Endothelial cell (in vitro differentiated cells): ENCODE data around the gene CCSER1. TPM values are rescaled to one million over a fixed set of nuclear protein-coding genes. Genes with fewer than 3 reads are reported as not detected.
"Not testable (repeated sequence)": the region's sequence is repeated elsewhere in the genome, so short reads cannot be mapped to it uniquely, and the experiment has no call there.

Experiments used
- DNase-seq: peaks from one replicate; pipeline ENCODE4 v3.0.0; 2021; ENCODE audit warnings: low spot score
- H3K27ac Mint-ChIP-seq: one replicate; pipeline ENCODE4 v1.8.0; 2021; ENCODE audit warnings: mixed read lengths, inconsistent platforms; ENCODE audit not compliant: unreplicated experiment
- H3K27me3 Mint-ChIP-seq: one replicate; pipeline ENCODE4 v1.8.0; 2021; ENCODE audit warnings: mild to moderate bottlenecking, moderate library complexity, mixed read lengths, inconsistent platforms; ENCODE audit not compliant: unreplicated experiment
- H3K36me3 Mint-ChIP-seq: one replicate; pipeline ENCODE4 v1.8.0; 2021; ENCODE audit warnings: mild to moderate bottlenecking, low read depth, mixed read lengths, inconsistent platforms; ENCODE audit not compliant: unreplicated experiment
- H3K4me1 Mint-ChIP-seq: one replicate; pipeline ENCODE4 v1.8.0; 2021; ENCODE audit warnings: mild to moderate bottlenecking, mixed read lengths, inconsistent platforms; ENCODE audit not compliant: unreplicated experiment
- H3K4me3 Mint-ChIP-seq: one replicate; pipeline ENCODE4 v1.8.0; 2021; ENCODE audit warnings: mild to moderate bottlenecking, mixed read lengths, inconsistent platforms; ENCODE audit not compliant: unreplicated experiment
- H3K9me3 Mint-ChIP-seq: one replicate; pipeline ENCODE4 v1.8.0; 2021; ENCODE audit warnings: mixed read lengths, inconsistent platforms; ENCODE audit not compliant: unreplicated experiment
- CTCF ChIP-seq: fragments of 200-600 bp; sonication (generic); IDR thresholded peaks from one replicate; pipeline ENCODE4 v1.5.0; 2021; ENCODE audit warnings: antibody characterized with exemption; ENCODE audit not compliant: unreplicated experiment
- total RNA-seq: library from RNA; stranded (reverse); fragmentation: NEBNext Ultra II Directional; extraction: Animal tissue kit (Norgen Biotek cat#: 25700); gene quantifications from one replicate; pipeline ENCODE4 v1.2.1, GENCODE V29; 2021; ENCODE audit not compliant: unreplicated experiment

CCSER1 gene
- total RNA-seq, 1 donor from 2014 or later, result 3.0 TPM

GRCh38 chr4:91330555-91331137, 1203.5 kb downstream of the CCSER1 start:
- H3K27me3 Mint-ChIP-seq, result no peaks in the 10 kb centered on the region
- no peak overlapping the region for H3K4me3 Mint-ChIP-seq
- no peaks in the 10 kb centered on the region for H3K4me1 Mint-ChIP-seq
- peaks cover 11% of the 10 kb centered on the region for H3K36me3 Mint-ChIP-seq
- H3K9me3 Mint-ChIP-seq, result peaks cover 18% of the 10 kb centered on the region
- no peak for TF ChIP-seq CTCF
- DNase-seq, result no peak
- no peak overlapping the region for H3K27ac Mint-ChIP-seq

GRCh38 chr4:91340822-91341221, 1213.6 kb downstream of the CCSER1 start:
- no peak for DNase-seq
- Mint-ChIP-seq H3K4me3 (no peak overlapping the region), H3K4me1 (no peaks in the 10 kb centered on the region), H3K27me3 (no peaks in the 10 kb centered on the region), H3K36me3 (no peaks in the 10 kb centered on the region), H3K9me3 (no peaks in the 10 kb centered on the region), H3K27ac (no peak overlapping the region)
- TF ChIP-seq CTCF, result no peak

- no peak for TF ChIP-seq CTCF
- Mint-ChIP-seq H3K27ac (no peak overlapping the region), H3K36me3 (no peaks in the 10 kb centered on the region), H3K9me3 (no peaks in the 10 kb centered on the region), H3K4me3 (no peak overlapping the region), H3K27me3 (no peaks in the 10 kb centered on the region), H3K4me1 (no peaks in the 10 kb centered on the region)
- no peak for DNase-seq
Measured at GRCh38 chr4:91345632-91346031, 1218.4 kb downstream of the CCSER1 start.

GRCh38 chr4:91356496-91356895, 1229.3 kb downstream of the CCSER1 start:
- not testable (repeated sequence) for H3K27me3 Mint-ChIP-seq, H3K36me3 Mint-ChIP-seq, H3K4me3 Mint-ChIP-seq, DNase-seq, H3K9me3 Mint-ChIP-seq, H3K27ac Mint-ChIP-seq, H3K4me1 Mint-ChIP-seq

GRCh38 chr4:91358016-91358415, 1230.8 kb downstream of the CCSER1 start:
- H3K9me3 Mint-ChIP-seq, DNase-seq, H3K36me3 Mint-ChIP-seq, H3K4me3 Mint-ChIP-seq, H3K27ac Mint-ChIP-seq, H3K27me3 Mint-ChIP-seq, H3K4me1 Mint-ChIP-seq: not testable (repeated sequence)

GRCh38 chr4:91358621-91359020, 1231.4 kb downstream of the CCSER1 start:
- not testable (repeated sequence) for H3K9me3 Mint-ChIP-seq, H3K27me3 Mint-ChIP-seq, DNase-seq, H3K36me3 Mint-ChIP-seq, H3K4me1 Mint-ChIP-seq, H3K27ac Mint-ChIP-seq, H3K4me3 Mint-ChIP-seq
